Measurements from ENCODE around the gene SGPP2.
A peak's percentile ranks its signal among the peaks of the same experiment; 100 is the strongest.
"Not testable (repeated sequence)": the region's sequence is repeated elsewhere in the genome, so short reads cannot be mapped to it uniquely, and the experiment has no call there.

Gene SGPP2

GRCh38 chr2:222576171-222577081 is 152.1 kb downstream of the SGPP2 start:
- no peak for DNase-seq (ENCODE audit: low read depth in 2 of 2)

- no peak for DNase-seq (ENCODE audit: low read depth in 2 of 2)
Measured at GRCh38 chr2:222577341-222577740, 153.0 kb downstream of the SGPP2 start.

- no peak for DNase-seq (ENCODE audit: low read depth in 2 of 2)
Measured at GRCh38 chr2:222582928-222583327, 158.6 kb downstream of the SGPP2 start.

GRCh38 chr2:222584589-222584988 is 160.2 kb downstream of the SGPP2 start:
- not testable (repeated sequence) for DNase-seq (ENCODE audit: low read depth in 2 of 2)

GRCh38 chr2:222591661-222592060 is 167.3 kb downstream of the SGPP2 start:
- no peak for DNase-seq (ENCODE audit: low read depth in 2 of 2)

- DNase-seq (ENCODE audit: low read depth in 2 of 2): no peak
Measured at GRCh38 chr2:222592176-222592575, 167.8 kb downstream of the SGPP2 start.

GRCh38 chr2:222594679-222595078 is 170.3 kb downstream of the SGPP2 start:
- DNase-seq (ENCODE audit: low read depth in 2 of 2): no peak

GRCh38 chr2:222595581-222595980 is 171.2 kb downstream of the SGPP2 start:
- DNase-seq (ENCODE audit: low read depth in 2 of 2): no peak

- DNase-seq (ENCODE audit: low read depth in 2 of 2): no peak
Measured at GRCh38 chr2:222598611-222599010, 174.3 kb downstream of the SGPP2 start.

GRCh38 chr2:222603501-222603900 is 179.2 kb downstream of the SGPP2 start:
- no peak for DNase-seq (ENCODE audit: low read depth in 2 of 2)

GRCh38 chr2:222604749-222605515 is 180.6 kb downstream of the SGPP2 start:
- DNase-seq (ENCODE audit: low read depth in 2 of 2): no peak

- DNase-seq (ENCODE audit: low read depth in 2 of 2): no peak
Measured at GRCh38 chr2:222606306-222606705, 182.0 kb downstream of the SGPP2 start.

GRCh38 chr2:222608081-222608480 is 183.7 kb downstream of the SGPP2 start:
- DNase-seq (ENCODE audit: low read depth in 2 of 2): peak; percentile 39 to 50

- no peak for DNase-seq (ENCODE audit: low read depth in 2 of 2)
Measured at GRCh38 chr2:222609381-222609780, 185.0 kb downstream of the SGPP2 start.

All from fibroblast of skin of left biceps (primary cell).